ENCODE results near the gene POSTN. TPM values are rescaled to one million over a fixed set of nuclear protein-coding genes. Genes with fewer than 3 reads are reported as not detected.

The POSTN gene
- total RNA-seq, 1 experiment from 2014 or later: 0.33 TPM

- no peak overlapping the region for H3K4me3 Mint-ChIP-seq
Measured at GRCh38 chr13:37597477-37598025, 1.0 kb downstream of the POSTN start.

More at GRCh38 chr13:37597477-37598025, 1.0 kb downstream of the POSTN start:
- Histone ChIP-seq H2AK5ac (ENCODE audit: insufficient read length, low read length) (no peak overlapping the region), H3K23me2 (ENCODE audit: insufficient read length, low read depth, low read length, poor library complexity, severe bottlenecking) (no peaks in the 10 kb centered on the region), H3K18ac (ENCODE audit: insufficient read length, low read depth, low read length) (no peak overlapping the region), H3K79me2 (ENCODE audit: insufficient read depth, low read length) (no peaks in the 10 kb centered on the region), H3K4me2 (ENCODE audit: insufficient read depth, insufficient read length, low read length) (no peak overlapping the region), H2BK5ac (ENCODE audit: insufficient read length, low read length) (no peak overlapping the region), H2BK120ac (ENCODE audit: low read depth, low read length, poor library complexity, severe bottlenecking) (no peak overlapping the region), H4K91ac (ENCODE audit: insufficient read length, low read depth, low read length) (no peak overlapping the region), H2AFZ (ENCODE audit: low read length) (no peak overlapping the region), H3K27ac (ENCODE audit: insufficient read length, low read depth, low read length) (no peak overlapping the region), H3K4me1 (ENCODE audit: insufficient read depth, low read length) (peaks cover 3% of the 10 kb centered on the region; the same call in 1 of the 2 replicates), H3K9ac (ENCODE audit: extremely low read depth, insufficient read length, low read length) (no peak overlapping the region), H4K20me1 (ENCODE audit: control insufficient read depth, insufficient read depth, insufficient read length) (no peaks in the 10 kb centered on the region), H3K27me3 (ENCODE audit: insufficient read depth, low read length) (no peaks in the 10 kb centered on the region), H3T11ph (ENCODE audit: low read length) (no peak overlapping the region), H3K79me1 (ENCODE audit: insufficient read depth, low read depth, low read length, poor library complexity, severe bottlenecking) (no peaks in the 10 kb centered on the region), H4K8ac (replicated peaks; ENCODE audit: insufficient read length, low read depth, low read length) (no peak overlapping the region), H2BK12ac (ENCODE audit: insufficient read length, low read depth, low read length) (no peak overlapping the region), H2BK15ac (ENCODE audit: low read depth, low read length) (no peak overlapping the region), H3K9me3 (ENCODE audit: control insufficient read depth, low read depth, low read length) (no peaks in the 10 kb centered on the region), H2BK20ac (ENCODE audit: low read depth, low read length, poor library complexity, severe bottlenecking) (no peak overlapping the region), H3K56ac (ENCODE audit: insufficient read length, low read depth, low read length) (no peak overlapping the region), H4K5ac (ENCODE audit: insufficient read length, low read depth, low read length) (no peak overlapping the region), H3K23ac (ENCODE audit: insufficient read length, low read depth, low read length) (no peak overlapping the region), H3K14ac (ENCODE audit: insufficient read depth, low read length) (no peak overlapping the region), H3K4ac (ENCODE audit: low read depth, low read length) (no peak overlapping the region)
- Mint-ChIP-seq H3K27me3 (ENCODE audit: low read depth) (no peaks in the 10 kb centered on the region), H3K27ac (no peak overlapping the region), H3K9me3 (no peaks in the 10 kb centered on the region), H3K4me1 (peaks cover 34 to 45% of the 10 kb centered on the region in 2 experiments), H3K36me3 (ENCODE audit: insufficient read depth in 1 of 3, low read depth in 3 of 3) (no peaks in the 10 kb centered on the region; a peak in 1 of 7 replicates)
- no CpG with 5 or more reads among the region's 2 CpGs for WGBS (ENCODE audit: extremely low coverage, insufficient read length, low lambda C conversion rate)
- DNase-seq: no peak
- TF ChIP-seq, protein P1, sequence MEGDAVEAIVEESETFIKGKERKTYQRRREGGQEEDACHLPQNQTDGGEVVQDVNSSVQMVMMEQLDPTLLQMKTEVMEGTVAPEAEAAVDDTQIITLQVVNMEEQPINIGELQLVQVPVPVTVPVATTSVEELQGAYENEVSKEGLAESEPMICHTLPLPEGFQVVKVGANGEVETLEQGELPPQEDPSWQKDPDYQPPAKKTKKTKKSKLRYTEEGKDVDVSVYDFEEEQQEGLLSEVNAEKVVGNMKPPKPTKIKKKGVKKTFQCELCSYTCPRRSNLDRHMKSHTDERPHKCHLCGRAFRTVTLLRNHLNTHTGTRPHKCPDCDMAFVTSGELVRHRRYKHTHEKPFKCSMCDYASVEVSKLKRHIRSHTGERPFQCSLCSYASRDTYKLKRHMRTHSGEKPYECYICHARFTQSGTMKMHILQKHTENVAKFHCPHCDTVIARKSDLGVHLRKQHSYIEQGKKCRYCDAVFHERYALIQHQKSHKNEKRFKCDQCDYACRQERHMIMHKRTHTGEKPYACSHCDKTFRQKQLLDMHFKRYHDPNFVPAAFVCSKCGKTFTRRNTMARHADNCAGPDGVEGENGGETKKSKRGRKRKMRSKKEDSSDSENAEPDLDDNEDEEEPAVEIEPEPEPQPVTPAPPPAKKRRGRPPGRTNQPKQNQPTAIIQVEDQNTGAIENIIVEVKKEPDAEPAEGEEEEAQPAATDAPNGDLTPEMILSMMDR (conservative IDR thresholded peaks at IDR 0.05): no peak

Measured in H9 (cell line).